Measurements from ENCODE around the gene EFCAB6.

- TF ChIP-seq EZH2phosphoT487 (IDR thresholded peaks at IDR 0.05; ENCODE audit: borderline replicate concordance) (no peak), CTCF (IDR thresholded peaks at IDR 0.05 in 2 of 3, conservative IDR thresholded peaks at IDR 0.05 in 1 of 3; ENCODE audit: borderline replicate concordance in 1 of 3, insufficient read depth in 1 of 3, low read depth in 2 of 3, low read length in 2 of 3) (no peak), JUND (IDR thresholded peaks at IDR 0.05) (no peak)
These were observed 303.6 kb downstream of the EFCAB6 start for GRCh38 chr22:43508489-43508888.
